ENCODE data around the gene SRCAP. TPM values are rescaled to one million over a fixed set of nuclear protein-coding genes. Genes with fewer than 3 reads are reported as not detected.

The SRCAP gene
- total RNA-seq, 1 donor from 2014 or later: 93.9 TPM

- intact Hi-C loops (cut with micrococcal nuclease): no loop called here
These were observed 36.5 kb upstream of the SRCAP start for GRCh38 chr16:30662449-30662848.

GRCh38 chr16:30663038-30663437 lies 35.9 kb upstream of the SRCAP start:
- intact Hi-C loops (cut with micrococcal nuclease): no loop called here

GRCh38 chr16:30663820-30664219 lies 35.2 kb upstream of the SRCAP start:
- intact Hi-C loops (cut with micrococcal nuclease): no loop called here

- intact Hi-C loops (cut with micrococcal nuclease): no loop called here
These were observed 34.3 kb upstream of the SRCAP start for GRCh38 chr16:30664616-30665109.

- intact Hi-C loops (cut with micrococcal nuclease): no loop called here
These were observed 33.7 kb upstream of the SRCAP start for GRCh38 chr16:30665155-30665829.

- intact Hi-C loops (cut with micrococcal nuclease): no loop called here
These were observed 33.2 kb upstream of the SRCAP start for GRCh38 chr16:30665830-30666190.

GRCh38 chr16:30666681-30667080 lies 32.3 kb upstream of the SRCAP start:
- intact Hi-C loops (cut with micrococcal nuclease): no loop called here

- intact Hi-C loops (cut with micrococcal nuclease): no loop called here
These were observed 31.5 kb upstream of the SRCAP start for GRCh38 chr16:30667361-30667905.

GRCh38 chr16:30668393-30668792 lies 30.6 kb upstream of the SRCAP start:
- intact Hi-C loops (cut with micrococcal nuclease): no loop called here

- intact Hi-C loops (cut with micrococcal nuclease): no loop called here
These were observed 29.7 kb upstream of the SRCAP start for GRCh38 chr16:30669026-30669902.

GRCh38 chr16:30669903-30670824 lies 28.8 kb upstream of the SRCAP start:
- intact Hi-C loops (cut with micrococcal nuclease): no loop called here

GRCh38 chr16:30675143-30675542 lies 23.8 kb upstream of the SRCAP start:
- intact Hi-C loops (cut with micrococcal nuclease): no loop called here

- intact Hi-C loops (cut with micrococcal nuclease): no loop called here
These were observed 20.9 kb upstream of the SRCAP start for GRCh38 chr16:30677931-30678585.

GRCh38 chr16:30678586-30678970 lies 20.4 kb upstream of the SRCAP start:
- intact Hi-C loops (cut with micrococcal nuclease): no loop called here

GRCh38 chr16:30680326-30680725 lies 18.6 kb upstream of the SRCAP start:
- intact Hi-C loops (cut with micrococcal nuclease): no loop called here

- intact Hi-C loops (cut with micrococcal nuclease): no loop called here
These were observed 10.3 kb upstream of the SRCAP start for GRCh38 chr16:30688701-30689100.

GRCh38 chr16:30691907-30692306 lies 7.1 kb upstream of the SRCAP start:
- intact Hi-C loops (cut with micrococcal nuclease): no loop called here

- intact Hi-C loops (cut with micrococcal nuclease): no loop called here
These were observed 6.4 kb upstream of the SRCAP start for GRCh38 chr16:30692396-30693064.

- intact Hi-C loops (cut with micrococcal nuclease): loop anchor here (1.0 to 5.0 kb wide), 10 partner anchors 11 to 1848 kb away; partner anchors contain the start of genes DCTPP1, MAZ, TUFM and ZNF785
These were observed 3.9 kb upstream of the SRCAP start for GRCh38 chr16:30694926-30695693.

All from T-helper 1 cell treated with Interleukin-12 subunit alpha and Interleukin-12 subunit beta and Interleukin-4 antibody, amounts not matched to agents 30 ng/mL and 1 ng/mL, for 36 hours (primary cell).